ENCODE data around the gene HIPK4. TPM values are rescaled to one million over a fixed set of nuclear protein-coding genes. Genes with fewer than 3 reads are reported as not detected.

Gene HIPK4
- total and polyA plus RNA-seq, 2 of the 8 experiments (the other 6 are each of a cell fraction or from before 2014, with no cell fraction given) = 0.15 to 0.57 TPM

DNA sequence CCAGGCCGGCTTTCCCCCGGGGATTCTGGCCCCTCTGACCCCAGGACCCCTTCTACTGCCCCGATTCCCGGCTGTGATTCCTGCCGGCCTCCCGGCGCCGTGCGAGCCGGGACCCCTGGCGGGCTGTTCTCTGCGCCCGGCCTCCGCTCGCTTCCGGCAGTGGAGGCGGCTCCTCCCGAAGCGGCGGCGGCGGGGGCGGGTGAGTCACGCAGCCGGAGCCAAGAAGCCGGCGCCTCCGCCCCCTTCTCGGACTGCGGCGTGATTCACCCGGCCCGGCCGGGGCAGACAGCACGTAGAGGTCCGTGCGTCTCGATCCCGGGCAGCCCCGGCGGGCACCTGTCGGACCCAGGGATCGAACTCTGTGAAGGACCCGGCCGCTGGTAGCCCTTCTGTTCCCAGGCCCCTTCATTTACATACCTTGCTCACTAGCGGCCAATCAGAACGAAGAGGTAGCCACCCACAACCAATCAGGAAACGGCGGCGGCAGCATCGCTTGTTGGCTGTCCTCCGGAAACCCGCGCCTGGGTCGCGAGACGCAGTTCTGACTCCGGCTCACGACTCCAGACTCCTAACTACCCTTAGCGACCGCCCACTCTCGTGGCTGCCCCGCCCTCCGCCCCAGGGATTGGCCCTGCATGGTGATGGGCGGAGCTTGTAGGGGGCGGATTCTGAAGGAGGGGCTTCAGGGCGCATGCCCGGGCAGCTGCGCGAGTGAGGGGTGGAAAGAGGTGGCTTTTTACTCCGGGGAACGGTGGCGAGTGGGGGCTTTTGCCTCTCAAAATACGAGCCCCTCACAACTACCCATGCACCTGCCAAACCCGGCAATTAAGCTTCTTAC is 35.7 kb upstream of the HIPK4 start, which contains the start of gene SERTAD1:
TSS of gene SERTAD1 (minus strand) at position 543 of the 838 bp plus-strand sequence. CDS start 2,446 bp downstream, outside the sequence.
- H4K91ac ChIP-seq (replicated peaks; ENCODE audit: insufficient read length, low read length) = peak within 1 kb of the TSS; percentile 22
- peak within 1 kb of the TSS; percentile 83 to 95 for H3K4me2 ChIP-seq (ENCODE audit: insufficient read depth in 1 of 2, low read depth in 2 of 2, low read length in 2 of 2)
- H3K4me3 ChIP-seq (ENCODE audit: extremely low read depth in 1 of 4, insufficient read depth in 2 of 4, low read depth in 3 of 4, low read length in 4 of 4) = peak within 1 kb of the TSS; percentile 58 to 79 (median 71)
- H3K23me2 ChIP-seq (ENCODE audit: low read depth, low read length) = peaks cover 12% of the 10 kb centered on the region
- peaks cover 0 to 6% (median 4%) of the 10 kb centered on the region in 4 experiments; a peak in 3 of 7 replicates for H3K4me1 ChIP-seq (replicated peaks in 1 of 4; ENCODE audit: control insufficient read depth in 3 of 4, insufficient read depth in 4 of 4, low read length in 3 of 4)
- ChIA-PET CTCF (ENCODE audit: partially characterized antibody) (interaction anchor here (0.9 to 3.3 kb wide), 10 partner anchors 8 to 120 kb away, joined by 3 to 21 read pairs (median 4); partner anchors contain the start of genes BLVRB and SPTBN4), POLR2A (ENCODE audit: partially characterized antibody) (interaction anchor here (0.6 to 3.1 kb wide), 22 partner anchors 9 to 178 kb away, joined by 3 to 23 read pairs (median 4); partner anchors contain the start of genes HIPK4, PRX and SERTAD3)
- WGBS, 2 experiments (ENCODE audit: extremely low coverage in 1 of 2, insufficient coverage in 1 of 2, insufficient read length in 1 of 2, insufficient replicate concordance in 2 of 2, low coverage in 1 of 2, low lambda C conversion rate in 2 of 2, missing lambda C conversion rate in 1 of 2) = 1% methylated on average over 55 of the region's 75 CpGs; no CpG with 5 or more reads in 1 of the 2 experiments
- H2BK5ac ChIP-seq (ENCODE audit: low read depth, low read length) = peak within 1 kb of the TSS; percentile 94
- H2BK15ac ChIP-seq (ENCODE audit: low read length) = peak within 1 kb of the TSS; percentile 48; the same call in 1 of the 2 replicates
- peaks cover 0 to 2% (median 0%) of the 10 kb centered on the region in 4 experiments; a peak in 2 of 8 replicates for H3K36me3 ChIP-seq (ENCODE audit: control insufficient read depth in 2 of 4, insufficient read depth in 4 of 4, low read length in 3 of 4)
- peak within 1 kb of the TSS; percentile 69 for H3K56ac ChIP-seq (replicated peaks; ENCODE audit: insufficient read length, low read depth, low read length)
- H2BK120ac ChIP-seq (replicated peaks; ENCODE audit: low read depth, low read length) = peak within 1 kb of the TSS; percentile 12
- peak within 1 kb of the TSS; percentile 87; the same call in 1 of the 2 replicates for H2AFZ ChIP-seq (ENCODE audit: low read length)
- H3K14ac ChIP-seq (ENCODE audit: insufficient read length) = no peak within 1 kb of the TSS
- H3K79me1 ChIP-seq (ENCODE audit: low read depth, low read length) = no peaks in the 10 kb centered on the region; the same call in 1 of the 2 replicates
- FAIRE-seq (no peak), DNase-seq (ENCODE audit: low read depth in 1 of 2, low spot score in 2 of 2) (peak; percentile 99)
- peak within 1 kb of the TSS; percentile 87 for H3K18ac ChIP-seq (ENCODE audit: extremely low read depth, low read length)
- no peaks in the 10 kb centered on the region for H3K9me3 ChIP-seq (ENCODE audit: insufficient read depth in 2 of 2, low read depth in 1 of 2, low read length in 1 of 2)
- no peaks in the 10 kb centered on the region for H3K79me2 ChIP-seq (ENCODE audit: control insufficient read depth in 1 of 2, insufficient read depth in 2 of 2, low read length in 2 of 2)
- H3K4ac ChIP-seq (replicated peaks; ENCODE audit: insufficient read length, low read depth, low read length) = peak within 1 kb of the TSS; percentile 71
- H3K27ac ChIP-seq (ENCODE audit: low read depth, low read length) = peak within 1 kb of the TSS; percentile 69; the same call in 1 of the 2 replicates
- H2BK12ac ChIP-seq (ENCODE audit: low read depth, low read length) = 0 out of 2 replicates have a peak within 1 kb of the TSS, but pooled peaks have one; percentile 84
- H3K27me3 ChIP-seq (replicated peaks in 1 of 4; ENCODE audit: control insufficient read depth in 3 of 4, extremely low read depth in 1 of 4, insufficient read depth in 3 of 4, low read length in 3 of 4) = no peaks in the 10 kb centered on the region
- peak within 1 kb of the TSS; percentile 83; the same call in 1 of the 2 replicates for H4K8ac ChIP-seq (ENCODE audit: extremely low read depth, insufficient read depth, low read length)
- H4K5ac ChIP-seq (ENCODE audit: insufficient read length, low read depth, low read length) = peak within 1 kb of the TSS; percentile 79
- H3K9ac ChIP-seq (replicated peaks in 1 of 4; ENCODE audit: extremely low read depth in 1 of 4, low read depth in 3 of 4, low read length in 3 of 4) = peak within 1 kb of the TSS; percentile 66 to 81 (median 68)
- no peak within 1 kb of the TSS for H2BK20ac ChIP-seq (ENCODE audit: low read length)
- no peak within 1 kb of the TSS; the same call in 1 of the 2 replicates for H2AK5ac ChIP-seq (ENCODE audit: low read depth, low read length)
- no peak within 1 kb of the TSS for H3K23ac ChIP-seq (ENCODE audit: insufficient read length)
- H4K20me1 ChIP-seq (replicated peaks in 1 of 2; ENCODE audit: control insufficient read depth in 1 of 2, insufficient read depth in 2 of 2, low read length in 2 of 2) = no peaks in the 10 kb centered on the region
- TF ChIP-seq, protein P1, sequence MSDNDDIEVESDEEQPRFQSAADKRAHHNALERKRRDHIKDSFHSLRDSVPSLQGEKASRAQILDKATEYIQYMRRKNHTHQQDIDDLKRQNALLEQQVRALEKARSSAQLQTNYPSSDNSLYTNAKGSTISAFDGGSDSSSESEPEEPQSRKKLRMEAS (IDR thresholded peaks at IDR 0.05) = peak; percentile 41
- TF ChIP-seq BACH1 (IDR thresholded peaks at IDR 0.05; ENCODE audit: low read length) (0 out of 2 replicates have a peak, but pooled peaks have one; percentile 0), EZH2 (IDR thresholded peaks at IDR 0.05; ENCODE audit: low read depth, low read length, severe bottlenecking) (no peak), SP1 (IDR thresholded peaks at IDR 0.05; ENCODE audit: low read depth, low read length) (peak; percentile 84), ZNF274 (IDR thresholded peaks at IDR 0.05; ENCODE audit: borderline replicate concordance, extremely low read depth, low read length) (no peak), TAF1 (IDR thresholded peaks at IDR 0.05; ENCODE audit: low read depth, low read length) (peak; percentile 94), POU5F1 (IDR thresholded peaks at IDR 0.05; ENCODE audit: low read depth, low read length) (no peak), RNF2 (IDR thresholded peaks at IDR 0.05; ENCODE audit: borderline replicate concordance, low read depth, low read length, missing control alignments, poor library complexity, severe bottlenecking) (no peak), EP300 (IDR thresholded peaks at IDR 0.05; ENCODE audit: borderline replicate concordance in 1 of 2, low read depth in 2 of 2, low read length in 2 of 2) (no peak), CHD1 (IDR thresholded peaks at IDR 0.05; ENCODE audit: low read depth, low read length) (no peak)

Measured in H1 (cell line).